Stimulated activated CD4-positive, alpha-beta T cell treated with anti-CD3 and anti-CD28 coated beads, TNF-alpha, amount 100 ng/mL, for 4 hours (primary cell): ENCODE data around the gene ACVR1B.

Experiments
- DNase-seq, 3 experiments: peaks; one replicate each; pipeline ENCODE4 v3.0.0-alpha.2; 2020; ENCODE audit warnings: low read depth in 3 of 3

Gene ACVR1B

GRCh38 chr12:51917041-51917590, 34.4 kb upstream of the ACVR1B start:
- no peak for DNase-seq

- no peak for DNase-seq
Observed at GRCh38 chr12:51917746-51918453, 33.6 kb upstream of the ACVR1B start.

- DNase-seq, result no peak
Observed at GRCh38 chr12:51920046-51920445, 31.5 kb upstream of the ACVR1B start.

GRCh38 chr12:51921017-51921725, 30.3 kb upstream of the ACVR1B start:
- no peak for DNase-seq

- DNase-seq, result no peak
Observed at GRCh38 chr12:51922146-51922545, 29.4 kb upstream of the ACVR1B start.

- DNase-seq, result no peak
Observed at GRCh38 chr12:51922762-51923505, 28.6 kb upstream of the ACVR1B start.

- peak; percentile 28 to 40 (median 39) for DNase-seq
Observed at GRCh38 chr12:51923506-51924365, 27.8 kb upstream of the ACVR1B start.

GRCh38 chr12:51924551-51925319, 26.8 kb upstream of the ACVR1B start:
- DNase-seq, result no peak

GRCh38 chr12:51925346-51926063, 26.0 kb upstream of the ACVR1B start:
- no peak for DNase-seq

- no peak for DNase-seq
Observed at GRCh38 chr12:51926064-51926632, 25.4 kb upstream of the ACVR1B start.

- DNase-seq, result peak in 2 of 3 experiments; percentile 13 to 24
Observed at GRCh38 chr12:51926718-51927117, 24.8 kb upstream of the ACVR1B start.

GRCh38 chr12:51932218-51933076, 19.1 kb upstream of the ACVR1B start:
- no peak for DNase-seq

- DNase-seq, result no peak
Observed at GRCh38 chr12:51934080-51934479, 17.4 kb upstream of the ACVR1B start.

GRCh38 chr12:51937926-51938325, 13.6 kb upstream of the ACVR1B start:
- DNase-seq, result no peak

- DNase-seq, result no peak
Observed at GRCh38 chr12:51938726-51939125, 12.8 kb upstream of the ACVR1B start.

- no peak for DNase-seq
Observed at GRCh38 chr12:51941011-51941581, 10.4 kb upstream of the ACVR1B start.

- no peak for DNase-seq
Observed at GRCh38 chr12:51941604-51942003, 9.9 kb upstream of the ACVR1B start.

- DNase-seq, result no peak
Observed at GRCh38 chr12:51942056-51942455, 9.4 kb upstream of the ACVR1B start.
